GM12891 (cell line): Measurements from ENCODE around the gene OR4D1.

ENCODE experiments used
- POLR2A ChIP-seq: IDR thresholded peaks from 2 replicates; pipeline ENCODE4 v1.6.1; 2011; ENCODE audit warnings: low read depth, low read length, control low read depth
- POLR2AphosphoS5 ChIP-seq: IDR thresholded peaks from 2 replicates; pipeline ENCODE4 v1.6.1; 2011; ENCODE audit warnings: low read depth, low read length, control low read depth
- SPI1 ChIP-seq: IDR thresholded peaks from 2 replicates; pipeline ENCODE4 v1.6.1; 2011; ENCODE audit warnings: low read depth, low read length, control low read depth
- TAF1 ChIP-seq: IDR thresholded peaks from 2 replicates; pipeline ENCODE4 v1.6.1; 2011; ENCODE audit warnings: low read depth, low read length, control low read depth

- TF ChIP-seq POLR2A (no peak), POLR2AphosphoS5 (no peak), TAF1 (no peak), SPI1 (no peak)
These were observed 48.4 kb downstream of the OR4D1 start for GRCh38 chr17:58196610-58197009.
